HUES64 (cell line): Measurements from ENCODE around the gene BFSP2.
"Not testable (repeated sequence)": the region's sequence is repeated elsewhere in the genome, so short reads cannot be mapped to it uniquely, and the experiment has no call there.

Experiments
- H3K27ac ChIP-seq: 2 replicates; pipeline ENCODE4 v1.7.0; 2013; ENCODE audit warnings: low read depth, low read length, inconsistent platforms
- H3K27me3 ChIP-seq: 2 replicates; pipeline ENCODE4 v1.6.1; 2013; ENCODE audit warnings: mild to moderate bottlenecking, low read length; ENCODE audit not compliant: insufficient read depth
- H3K36me3 ChIP-seq: 2 replicates; pipeline ENCODE4 v1.6.1; 2013; ENCODE audit warnings: mild to moderate bottlenecking, low read length; ENCODE audit not compliant: insufficient read depth
- H3K4me1 ChIP-seq: 2 replicates; pipeline ENCODE4 v1.6.1; 2013; ENCODE audit warnings: mild to moderate bottlenecking, low read length, moderate library complexity; ENCODE audit not compliant: insufficient read depth
- H3K4me3 ChIP-seq: 2 replicates; pipeline ENCODE4 v1.5.1; 2013; ENCODE audit warnings: mild to moderate bottlenecking, low read length, moderate library complexity
- H3K9ac ChIP-seq: 2 replicates; pipeline ENCODE4 v1.6.1; 2013; ENCODE audit warnings: mild to moderate bottlenecking, low read depth, low read length
- H3K9me3 ChIP-seq: 2 replicates; pipeline ENCODE4 v1.6.1; 2013; ENCODE audit warnings: low read depth, low read length; ENCODE audit not compliant: insufficient read depth
- WGBS: fragments of 150-250, 120-280 bp; methylation state at CpG from one replicate; pipeline ENCODE4 v1.1.7; 2013; ENCODE audit warnings: missing lambda C conversion rate; 5-methylcytosine and 5-hydroxymethylcytosine counted together

BFSP2 gene

DNA sequence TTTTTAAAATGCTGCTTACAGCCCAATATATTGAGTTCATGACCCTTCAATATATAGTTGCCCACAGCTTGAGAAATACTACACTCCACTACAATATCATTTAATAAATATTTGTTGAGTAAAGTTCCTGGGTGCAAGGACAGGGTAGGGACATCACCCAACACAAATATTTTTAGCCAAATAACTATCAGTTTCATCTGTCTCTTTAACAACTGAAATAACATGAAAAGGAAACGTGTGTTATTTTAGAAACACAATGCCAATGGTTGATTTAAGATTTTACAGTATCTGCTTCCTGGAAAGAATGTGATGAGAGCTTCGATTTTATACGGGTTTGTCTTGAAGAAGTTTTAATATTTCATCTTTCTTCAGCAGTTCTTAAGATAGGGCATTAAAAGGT lies 106.0 kb downstream of the BFSP2 start:
- H3K9ac ChIP-seq = no peak overlapping the region; the same call in 1 of the 2 replicates
- H3K27ac ChIP-seq = no peak overlapping the region
- H3K36me3 ChIP-seq = no peaks in the 10 kb centered on the region
- no peaks in the 10 kb centered on the region for H3K4me1 ChIP-seq
- H3K4me3 ChIP-seq = no peak overlapping the region
- 97% methylated on average over 3 of the region's 3 CpGs for WGBS
- H3K27me3 ChIP-seq = no peaks in the 10 kb centered on the region
- no peaks in the 10 kb centered on the region for H3K9me3 ChIP-seq

GRCh38 chr3:133506215-133506901 lies 106.5 kb downstream of the BFSP2 start:
- 92% methylated on average over 9 of the region's 9 CpGs for WGBS
- Histone ChIP-seq H3K4me3 (no peak overlapping the region), H3K9me3 (no peaks in the 10 kb centered on the region), H3K4me1 (no peaks in the 10 kb centered on the region), H3K9ac (no peak overlapping the region), H3K27ac (no peak overlapping the region), H3K27me3 (no peaks in the 10 kb centered on the region), H3K36me3 (no peaks in the 10 kb centered on the region)

DNA sequence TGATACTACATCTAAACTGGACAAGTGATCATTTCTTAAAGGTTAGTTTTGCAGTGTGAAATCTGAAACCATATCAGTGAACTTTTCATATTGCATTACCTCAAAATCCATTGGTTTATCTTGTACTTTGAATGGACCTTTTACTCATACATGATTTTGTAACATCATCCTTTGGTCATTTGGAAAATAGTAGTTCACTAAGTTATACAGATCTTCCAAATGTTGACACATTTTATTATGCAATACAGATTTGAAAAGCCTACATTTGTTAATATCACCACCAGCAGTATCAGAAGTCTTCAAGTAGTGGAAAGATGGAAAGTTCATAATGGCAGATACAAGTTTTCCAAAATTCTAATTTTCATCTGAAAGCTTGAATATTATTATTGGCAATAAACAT lies 109.6 kb downstream of the BFSP2 start:
- H3K27me3 ChIP-seq = no peaks in the 10 kb centered on the region
- H3K36me3 ChIP-seq = no peaks in the 10 kb centered on the region
- H3K9me3 ChIP-seq = no peaks in the 10 kb centered on the region
- H3K9ac ChIP-seq = no peak overlapping the region
- no peak overlapping the region for H3K27ac ChIP-seq
- no peaks in the 10 kb centered on the region for H3K4me1 ChIP-seq
- no peak overlapping the region for H3K4me3 ChIP-seq

DNA sequence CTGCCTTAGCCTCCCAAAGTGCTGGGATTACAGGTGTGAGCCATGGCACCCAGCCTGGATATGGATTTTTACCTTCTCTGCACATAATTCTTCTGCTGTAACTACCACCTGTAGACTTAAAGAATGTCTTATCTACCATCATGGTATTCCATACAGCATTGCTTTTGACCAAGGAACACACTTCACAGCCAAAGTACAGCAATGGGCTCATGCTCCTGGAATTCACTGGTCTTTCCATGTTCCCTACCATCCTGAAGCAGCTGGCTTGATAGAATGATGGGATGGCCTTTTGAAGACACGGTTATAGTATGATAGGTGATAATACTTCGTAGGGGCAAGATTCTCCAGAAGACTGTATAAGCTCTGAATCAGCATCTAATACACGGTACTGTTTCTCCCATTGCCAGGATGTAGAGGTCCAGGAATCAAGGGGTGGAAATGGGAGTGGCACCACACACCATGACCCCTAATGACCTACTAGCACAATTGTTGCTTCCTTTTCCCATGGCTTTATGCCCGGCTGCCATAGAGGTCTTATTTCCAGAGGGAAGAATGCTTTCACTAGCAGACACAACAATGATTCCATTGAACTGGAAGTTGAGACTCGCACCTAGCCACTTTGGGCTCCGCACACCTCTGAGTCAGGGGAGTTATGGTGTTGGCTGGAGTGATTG lies 112.7 kb downstream of the BFSP2 start:
- H3K4me3 ChIP-seq = no peak overlapping the region
- H3K27ac ChIP-seq = no peak overlapping the region
- 93% methylated on average over 6 of the region's 6 CpGs for WGBS
- no peaks in the 10 kb centered on the region for H3K27me3 ChIP-seq
- H3K36me3 ChIP-seq = no peaks in the 10 kb centered on the region
- no peak overlapping the region for H3K9ac ChIP-seq
- H3K9me3 ChIP-seq = no peaks in the 10 kb centered on the region
- no peaks in the 10 kb centered on the region for H3K4me1 ChIP-seq

DNA sequence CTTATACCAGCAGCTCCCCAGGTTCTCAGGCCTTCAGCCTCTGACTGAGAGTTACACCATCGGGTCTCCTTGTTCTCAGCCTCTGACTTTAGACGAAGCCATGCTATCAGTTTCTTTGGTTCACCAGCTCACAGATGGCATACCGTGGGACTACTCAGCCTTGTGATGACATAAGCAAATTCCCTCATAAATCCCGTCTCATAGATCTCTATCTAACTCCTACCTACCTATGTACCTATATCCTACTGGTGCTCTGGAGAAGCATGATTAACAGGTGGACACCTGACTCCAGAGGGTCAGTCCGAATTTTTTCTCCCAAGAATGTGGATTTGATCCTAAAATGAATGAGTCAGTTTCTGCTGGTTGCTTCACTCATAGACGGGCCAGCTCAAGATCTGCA lies 114.6 kb downstream of the BFSP2 start:
- Histone ChIP-seq H3K4me3 (no peak overlapping the region), H3K27me3 (no peaks in the 10 kb centered on the region), H3K4me1 (no peaks in the 10 kb centered on the region), H3K9me3 (no peaks in the 10 kb centered on the region), H3K36me3 (no peaks in the 10 kb centered on the region), H3K9ac (no peak overlapping the region), H3K27ac (no peak overlapping the region)
- 88% methylated on average over 6 of the region's 6 CpGs for WGBS

DNA sequence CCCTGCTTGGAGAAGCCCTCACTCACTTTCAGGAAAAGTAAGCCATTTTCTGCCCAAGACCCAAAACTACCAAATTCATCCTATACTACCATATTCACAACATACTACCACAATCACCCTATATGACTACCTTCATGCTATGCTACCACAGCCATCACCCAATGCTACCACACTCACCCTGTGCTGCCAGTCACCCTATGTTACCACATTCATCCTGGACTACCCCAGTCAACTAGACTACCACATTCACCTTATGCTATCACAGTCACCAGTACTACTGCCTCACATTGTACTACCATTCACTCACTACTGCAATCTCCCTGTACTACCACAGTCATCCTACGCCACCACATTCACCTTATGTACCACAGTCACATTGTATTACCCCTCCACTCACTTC lies 115.3 kb downstream of the BFSP2 start:
- Histone ChIP-seq H3K36me3 (no peaks in the 10 kb centered on the region), H3K4me3 (no peak overlapping the region), H3K9ac (no peak overlapping the region), H3K4me1 (no peaks in the 10 kb centered on the region), H3K9me3 (no peaks in the 10 kb centered on the region), H3K27ac (no peak overlapping the region), H3K27me3 (no peaks in the 10 kb centered on the region)
- 91% methylated on average over 1 of the region's 1 CpG for WGBS

- no peak overlapping the region for H3K9ac ChIP-seq
- H3K4me3 ChIP-seq = no peak overlapping the region
- H3K4me1 ChIP-seq = no peaks in the 10 kb centered on the region
- no peaks in the 10 kb centered on the region for H3K9me3 ChIP-seq
- H3K27me3 ChIP-seq = no peaks in the 10 kb centered on the region
- H3K36me3 ChIP-seq = no peaks in the 10 kb centered on the region
- H3K27ac ChIP-seq = no peak overlapping the region
Measured at GRCh38 chr3:133520286-133520685, 120.4 kb downstream of the BFSP2 start.

- H3K4me3 ChIP-seq, H3K36me3 ChIP-seq, H3K4me1 ChIP-seq, H3K27ac ChIP-seq, H3K9ac ChIP-seq, H3K9me3 ChIP-seq, H3K27me3 ChIP-seq: not testable (repeated sequence)
- WGBS = 97% methylated on average over 4 of the region's 4 CpGs
Measured at GRCh38 chr3:133520938-133521337, 121.1 kb downstream of the BFSP2 start.

DNA sequence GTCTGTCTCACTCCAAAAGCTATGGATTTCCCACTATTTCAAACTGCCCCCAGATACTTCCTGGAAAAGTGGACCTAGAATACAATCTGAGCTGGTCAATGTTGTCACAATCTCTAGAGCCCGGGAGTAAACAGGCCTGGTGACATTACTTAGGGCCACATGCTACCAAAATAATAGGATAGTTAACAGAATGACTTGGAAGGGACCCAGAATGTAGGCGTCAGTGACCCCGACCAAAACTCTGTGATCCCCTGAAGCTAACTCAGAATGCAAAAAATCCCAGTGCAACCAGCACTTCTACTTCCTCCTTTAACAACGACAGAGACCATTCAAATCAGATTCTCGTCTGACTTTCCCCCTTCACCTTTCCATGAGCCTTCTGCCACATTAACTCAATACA lies 122.1 kb downstream of the BFSP2 start:
- Histone ChIP-seq H3K4me3 (no peak overlapping the region), H3K4me1 (no peaks in the 10 kb centered on the region), H3K36me3 (no peaks in the 10 kb centered on the region), H3K9ac (no peak overlapping the region), H3K27me3 (no peaks in the 10 kb centered on the region), H3K27ac (no peak overlapping the region), H3K9me3 (no peaks in the 10 kb centered on the region)
- 50% methylated on average over 5 of the region's 5 CpGs for WGBS

DNA sequence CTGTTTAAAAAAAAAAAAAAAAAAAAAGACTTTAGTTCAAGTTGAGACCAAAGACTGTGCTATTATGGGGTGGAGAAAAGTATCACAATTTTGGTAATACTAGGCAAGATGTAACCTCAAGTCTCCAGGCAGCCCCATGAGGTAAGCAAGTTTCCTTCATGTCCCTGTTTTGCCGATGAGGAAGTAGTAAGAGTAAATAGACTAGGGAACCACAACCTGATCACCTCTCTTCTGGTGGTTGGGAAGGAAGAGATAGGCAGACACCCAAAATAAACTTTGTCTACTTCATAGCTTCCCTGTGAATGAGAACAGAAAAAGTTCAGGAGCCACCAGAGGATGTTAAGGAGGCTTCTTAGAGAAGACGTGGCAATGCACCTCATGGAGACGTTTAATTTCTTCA lies 123.9 kb downstream of the BFSP2 start:
- not testable (repeated sequence) for H3K9ac ChIP-seq, H3K36me3 ChIP-seq, H3K27me3 ChIP-seq, H3K27ac ChIP-seq, H3K4me1 ChIP-seq, H3K4me3 ChIP-seq, H3K9me3 ChIP-seq
- WGBS = 100% methylated on average over 3 of the region's 3 CpGs
